NCI-H748 (cell line): ENCODE measurements around the gene GATM.
A peak's percentile ranks its signal among the peaks of the same experiment; 100 is the strongest.

ENCODE experiments used
- DNase-seq: peaks from one replicate; lab custom pipeline; 2025; ENCODE audit not compliant: unreplicated experiment; lab: John Stamatoyannopoulos, UW

Gene GATM

GRCh38 chr15:45378149-45378912, at the start of gene GATM:
Gene GATM, minus strand, starts transcription at chr15:45378544. Its CDS starts 91 bp downstream, at chr15:45378453.
- peak; percentile 79 for DNase-seq

GRCh38 chr15:45427085-45427484, 48.7 kb upstream of the GATM start:
- no peak for DNase-seq

- DNase-seq = no peak
Observed at GRCh38 chr15:45425135-45425534, 46.8 kb upstream of the GATM start.

- no peak for DNase-seq
Observed at GRCh38 chr15:45424429-45424828, 46.1 kb upstream of the GATM start.

- DNase-seq = no peak
Observed at GRCh38 chr15:45417303-45417950, 39.1 kb upstream of the GATM start.

GRCh38 chr15:45414215-45414885, 36.0 kb upstream of the GATM start:
- no peak for DNase-seq

GRCh38 chr15:45409596-45409995, 31.3 kb upstream of the GATM start:
- no peak for DNase-seq

GRCh38 chr15:45407786-45408185, 29.4 kb upstream of the GATM start:
- no peak for DNase-seq

- DNase-seq = peak; percentile 34
Observed at GRCh38 chr15:45402955-45403877, 24.9 kb upstream of the GATM start.

GRCh38 chr15:45402162-45402954, 24.0 kb upstream of the GATM start:
- DNase-seq = peak; percentile 98

- peak; percentile 30 for DNase-seq
Observed at GRCh38 chr15:45401665-45402161, 23.4 kb upstream of the GATM start.

- peak; percentile 38 for DNase-seq
Observed at GRCh38 chr15:45399381-45400212, 21.3 kb upstream of the GATM start.

GRCh38 chr15:45397116-45397665, 18.8 kb upstream of the GATM start:
- no peak for DNase-seq

- DNase-seq = no peak
Observed at GRCh38 chr15:45395943-45396342, 17.6 kb upstream of the GATM start.

- no peak for DNase-seq
Observed at GRCh38 chr15:45394681-45395080, 16.3 kb upstream of the GATM start.

- DNase-seq = no peak
Observed at GRCh38 chr15:45393851-45394250, 15.5 kb upstream of the GATM start.

- DNase-seq = no peak
Observed at GRCh38 chr15:45392584-45392855, 14.2 kb upstream of the GATM start.

- DNase-seq = no peak
Observed at GRCh38 chr15:45391746-45392583, 13.6 kb upstream of the GATM start.
